HCT116 (cell line): ENCODE results near the gene SLC66A2. TPM values are rescaled to one million over a fixed set of nuclear protein-coding genes. Genes with fewer than 3 reads are reported as not detected.

Experiments used
- ATAC-seq: fragments of 200-7000 bp; cut with Tn5 transposase; 2 replicates; pipeline ENCODE4 v1.9.1; 2020; ENCODE audit warnings: mild to moderate bottlenecking, moderate library complexity
- BruUV-seq: library from RNA; stranded (reverse); fragments of 400-500 nt; replicated peaks from 2 replicates; lab custom pipeline; 2021; lab: Mats Ljungman, UMichigan
- CTCF ChIA-PET: fragments of 300-600 bp; sonication (Branson Sonifier 250); formaldehyde crosslinking; loops from one replicate; lab custom pipeline; 2021; ENCODE audit warnings: antibody characterized with exemption; lab: Charles Lee
- POLR2A ChIA-PET: fragments of 300-600, 350-600 bp; sonication (Branson Sonifier 250); formaldehyde crosslinking; loops from one replicate; lab custom pipeline; 2021; ENCODE audit warnings: antibody characterized with exemption; lab: Charles Lee
- RAD21 ChIA-PET, 2 experiments: fragments of 300-600 bp; sonication (Branson Sonifier 250); formaldehyde crosslinking; loops; one replicate each; lab custom pipeline; 2023; ENCODE audit warnings: low total read pairs in 2 of 2; ENCODE audit not compliant: uncharacterized antibody in 2 of 2, unreplicated experiment in 2 of 2, low non-redundant PET in 1 of 2; lab: Charles Lee
- DNase-seq: peaks from one replicate; pipeline ENCODE4 v3.0.0-alpha.2; 2010; ENCODE audit warnings: low read depth, low spot score
- H2AFZ ChIP-seq: fragments of 200-600 bp; shearing (Covaris generic), sonication (generic); 2 replicates; pipeline ENCODE4 v1.6.1; 2017; ENCODE audit warnings: low read depth, mixed run types, mixed read lengths, antibody characterized with exemption, low read length; ENCODE audit not compliant: poor library complexity, severe bottlenecking
- H3K27ac ChIP-seq: 2 replicates; pipeline ENCODE4 v1.5.1; 2012; ENCODE audit warnings: low read depth, low read length
- H3K27me3 ChIP-seq: fragments of 200-600 bp; sonication (generic); 2 replicates; pipeline ENCODE4 v1.6.1; 2016; ENCODE audit warnings: mixed run types, low read length, mixed read lengths; ENCODE audit not compliant: insufficient read depth
- H3K36me3 ChIP-seq, 2 experiments: fragments of 200-500 bp in 1 of 2; fragments of 200-600 bp in 1 of 2; sonication (Bioruptor generic) in 1 of 2; sonication (generic) in 1 of 2; 2 replicates each; pipeline versions ENCODE4 v1.5.1 to v1.6.1; 2014 to 2016; ENCODE audit warnings: low read length in 2 of 2, inconsistent platforms in 1 of 2, mixed read lengths in 1 of 2, mixed run types in 1 of 2; ENCODE audit not compliant: insufficient read depth in 2 of 2, control insufficient read depth in 1 of 2
- H3K4me1 ChIP-seq, 2 experiments: fragments of 200-600 bp in 1 of 2; sonication (generic) in 1 of 2; 2 replicates each; pipeline versions ENCODE4 v1.5.1 to v1.6.1; 2012 to 2017; ENCODE audit warnings: low read length in 2 of 2, inconsistent platforms in 1 of 2, mild to moderate bottlenecking in 1 of 2, mixed read lengths in 1 of 2, mixed run types in 1 of 2, moderate library complexity in 1 of 2; ENCODE audit not compliant: insufficient read depth in 2 of 2, control insufficient read depth in 1 of 2
- H3K4me2 ChIP-seq: fragments of 200-600 bp; sonication (generic); 2 replicates; pipeline ENCODE4 v1.6.1; 2017; ENCODE audit warnings: mixed run types, low read length, mixed read lengths
- H3K4me3 ChIP-seq, 2 experiments: fragments of 200-600 bp in 1 of 2; sonication (generic) in 1 of 2; replicated peaks in 1 of 2; 2 replicates each; pipeline ENCODE4 v1.5.1; 2011 to 2016; ENCODE audit warnings: low read length in 2 of 2, control low read depth in 1 of 2, low read depth in 1 of 2, mild to moderate bottlenecking in 1 of 2, mixed read lengths in 1 of 2, mixed run types in 1 of 2
- H3K79me2 ChIP-seq: fragments of 200-600 bp; sonication (generic); 2 replicates; pipeline ENCODE4 v1.6.1; 2017; ENCODE audit warnings: mild to moderate bottlenecking, mixed run types, low read length, moderate library complexity, mixed read lengths; ENCODE audit not compliant: insufficient read depth
- H3K9ac ChIP-seq: fragments of 200-600 bp; sonication (generic); 2 replicates; pipeline ENCODE4 v1.6.1; 2016; ENCODE audit warnings: low read length, mixed read lengths
- H3K9me2 ChIP-seq: fragments of 200-600 bp; sonication (generic), shearing (Covaris generic); 2 replicates; pipeline ENCODE4 v1.6.1; 2017; ENCODE audit warnings: mixed run types, mild to moderate bottlenecking, moderate library complexity; ENCODE audit not compliant: insufficient read depth
- H3K9me3 ChIP-seq, 2 experiments: fragments of 200-500 bp in 1 of 2; fragments of 200-600 bp in 1 of 2; sonication (Bioruptor generic) in 1 of 2; sonication (generic) in 1 of 2; 2 replicates each; pipeline ENCODE4 v1.6.1; 2014 to 2017; ENCODE audit warnings: low read length in 2 of 2, mixed read lengths in 2 of 2, inconsistent platforms in 1 of 2, low read depth in 1 of 2, mild to moderate bottlenecking in 1 of 2, mixed run types in 1 of 2, moderate library complexity in 1 of 2; ENCODE audit not compliant: control insufficient read depth in 1 of 2, insufficient read depth in 1 of 2
- H4K20me1 ChIP-seq: fragments of 200-600 bp; sonication (generic), shearing (Covaris generic); 2 replicates; pipeline ENCODE4 v1.6.1; 2017; ENCODE audit warnings: mixed run types, mild to moderate bottlenecking, moderate library complexity; ENCODE audit not compliant: insufficient read depth
- CBX3 ChIP-seq: IDR thresholded peaks from 2 replicates; pipeline ENCODE4 v1.6.1; 2012; ENCODE audit warnings: low read depth
- CEBPB ChIP-seq: IDR thresholded peaks from 2 replicates; pipeline ENCODE4 v1.6.1; 2012; ENCODE audit warnings: low read depth
- EGR1 ChIP-seq: IDR thresholded peaks from 2 replicates; pipeline ENCODE4 v1.6.1; 2012; ENCODE audit warnings: low read depth
- FOSL1 ChIP-seq: IDR thresholded peaks from 2 replicates; pipeline ENCODE4 v1.6.1; 2012; ENCODE audit warnings: low read depth
- POLR2A ChIP-seq: IDR thresholded peaks from 2 replicates; pipeline ENCODE4 v1.7.0; 2011; ENCODE audit warnings: borderline replicate concordance; ENCODE audit not compliant: insufficient read depth, insufficient read length; ENCODE audit errors: extremely low read depth
- RAD21 ChIP-seq: IDR thresholded peaks from 2 replicates; pipeline ENCODE4 v1.6.1; 2012; ENCODE audit warnings: low read depth, mild to moderate bottlenecking
- SP1 ChIP-seq: IDR thresholded peaks from 2 replicates; pipeline ENCODE4 v1.6.1; 2012; ENCODE audit warnings: low read depth
- SRF ChIP-seq: IDR thresholded peaks from 2 replicates; pipeline ENCODE4 v1.6.1; 2012; ENCODE audit warnings: low read depth
- TCF7L2 ChIP-seq: IDR thresholded peaks from 2 replicates; pipeline ENCODE4 v1.7.0; 2011; ENCODE audit warnings: borderline replicate concordance, inconsistent platforms; ENCODE audit not compliant: insufficient read depth, insufficient read length; ENCODE audit errors: extremely low read depth
- ZFX ChIP-seq: fragments of 450-650 bp; IDR thresholded peaks from 2 replicates; pipeline ENCODE4 v1.6.1; 2017
- ZNF274 ChIP-seq: fragments of 200-500 bp; sonication (Bioruptor generic); IDR thresholded peaks from 2 replicates; pipeline ENCODE4 v1.6.1; 2014; ENCODE audit warnings: mild to moderate bottlenecking, low read depth, low read length, inconsistent platforms
- intact Hi-C: fragments of 100-400 bp; cut with micrococcal nuclease; formaldehyde crosslinking; loops from 2 replicates; pipeline ENCODE4 v1.10.0; 2022
- total RNA-seq: library from RNA; stranded (reverse); gene quantifications from one replicate; pipeline ENCODE4 v1.2.1, GENCODE V29; 2021; ENCODE audit not compliant: unreplicated experiment
- TF ChIP-seq, protein P1 (sequence below): IDR thresholded peaks from 2 replicates; pipeline ENCODE4 v1.6.1; 2012
- TF ChIP-seq, protein P2 (sequence below): IDR thresholded peaks from 2 replicates; pipeline ENCODE4 v1.6.1; 2012
- TF ChIP-seq, protein P3 (sequence below): IDR thresholded peaks from 2 replicates; pipeline ENCODE4 v1.6.1; 2012; ENCODE audit warnings: low read depth

The SLC66A2 gene
- total RNA-seq, 1 experiment from 2014 or later = 44.9 TPM

DNA sequence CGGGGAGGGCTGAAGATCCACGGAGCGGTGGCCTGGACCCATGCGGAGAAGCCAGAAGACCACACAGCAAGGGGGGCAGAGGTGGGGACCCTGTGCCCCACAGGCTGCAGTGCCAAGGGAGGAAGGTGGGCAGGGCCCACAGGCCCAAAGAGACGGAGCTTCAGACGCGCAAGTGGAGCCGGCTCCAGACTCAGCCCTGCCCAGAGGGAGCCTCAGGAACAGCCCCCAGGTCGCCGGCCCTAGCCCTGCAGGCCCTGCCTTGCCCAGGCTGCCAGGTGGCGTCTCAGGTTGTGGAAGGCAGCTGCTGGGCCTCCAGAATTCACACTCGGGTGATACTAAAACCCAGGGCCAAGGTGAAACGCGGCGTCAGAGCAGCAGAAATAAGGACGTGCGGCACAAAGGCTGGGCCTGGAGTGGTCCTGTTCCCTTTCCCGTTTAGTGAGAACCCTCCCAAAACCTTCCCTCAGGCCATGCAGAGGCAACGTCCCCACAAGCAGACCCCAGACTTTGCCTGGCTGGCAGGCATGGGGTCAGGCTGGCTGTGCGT lies 36.8 kb downstream of the SLC66A2 start:
- Histone ChIP-seq H4K20me1 (no peaks in the 10 kb centered on the region), H3K36me3 (peaks cover 0 to 13% of the 10 kb centered on the region in 2 experiments; a peak in 1 of 4 replicates), H3K9me2 (no peaks in the 10 kb centered on the region), H3K4me1 (no peaks in the 10 kb centered on the region), H3K27me3 (no peaks in the 10 kb centered on the region), H3K79me2 (peaks cover 38% of the 10 kb centered on the region; the same call in 1 of the 2 replicates), H3K4me3 (no peak overlapping the region), H2AFZ (no peak overlapping the region), H3K9me3 (no peaks in the 10 kb centered on the region), H3K9ac (no peak overlapping the region), H3K4me2 (no peak overlapping the region), H3K27ac (no peak overlapping the region)
- TF ChIP-seq FOSL1 (no peak), POLR2A (no peak), ZNF274 (no peak), EGR1 (no peak), ZFX (no peak), RAD21 (no peak), TCF7L2 (no peak), SP1 (no peak), CBX3 (no peak), SRF (no peak), CEBPB (no peak)
- TF ChIP-seq, protein P1, sequence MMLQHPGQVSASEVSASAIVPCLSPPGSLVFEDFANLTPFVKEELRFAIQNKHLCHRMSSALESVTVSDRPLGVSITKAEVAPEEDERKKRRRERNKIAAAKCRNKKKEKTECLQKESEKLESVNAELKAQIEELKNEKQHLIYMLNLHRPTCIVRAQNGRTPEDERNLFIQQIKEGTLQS = no peak
- TF ChIP-seq, protein P2, sequence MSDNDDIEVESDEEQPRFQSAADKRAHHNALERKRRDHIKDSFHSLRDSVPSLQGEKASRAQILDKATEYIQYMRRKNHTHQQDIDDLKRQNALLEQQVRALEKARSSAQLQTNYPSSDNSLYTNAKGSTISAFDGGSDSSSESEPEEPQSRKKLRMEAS = no peak
- TF ChIP-seq, protein P3, sequence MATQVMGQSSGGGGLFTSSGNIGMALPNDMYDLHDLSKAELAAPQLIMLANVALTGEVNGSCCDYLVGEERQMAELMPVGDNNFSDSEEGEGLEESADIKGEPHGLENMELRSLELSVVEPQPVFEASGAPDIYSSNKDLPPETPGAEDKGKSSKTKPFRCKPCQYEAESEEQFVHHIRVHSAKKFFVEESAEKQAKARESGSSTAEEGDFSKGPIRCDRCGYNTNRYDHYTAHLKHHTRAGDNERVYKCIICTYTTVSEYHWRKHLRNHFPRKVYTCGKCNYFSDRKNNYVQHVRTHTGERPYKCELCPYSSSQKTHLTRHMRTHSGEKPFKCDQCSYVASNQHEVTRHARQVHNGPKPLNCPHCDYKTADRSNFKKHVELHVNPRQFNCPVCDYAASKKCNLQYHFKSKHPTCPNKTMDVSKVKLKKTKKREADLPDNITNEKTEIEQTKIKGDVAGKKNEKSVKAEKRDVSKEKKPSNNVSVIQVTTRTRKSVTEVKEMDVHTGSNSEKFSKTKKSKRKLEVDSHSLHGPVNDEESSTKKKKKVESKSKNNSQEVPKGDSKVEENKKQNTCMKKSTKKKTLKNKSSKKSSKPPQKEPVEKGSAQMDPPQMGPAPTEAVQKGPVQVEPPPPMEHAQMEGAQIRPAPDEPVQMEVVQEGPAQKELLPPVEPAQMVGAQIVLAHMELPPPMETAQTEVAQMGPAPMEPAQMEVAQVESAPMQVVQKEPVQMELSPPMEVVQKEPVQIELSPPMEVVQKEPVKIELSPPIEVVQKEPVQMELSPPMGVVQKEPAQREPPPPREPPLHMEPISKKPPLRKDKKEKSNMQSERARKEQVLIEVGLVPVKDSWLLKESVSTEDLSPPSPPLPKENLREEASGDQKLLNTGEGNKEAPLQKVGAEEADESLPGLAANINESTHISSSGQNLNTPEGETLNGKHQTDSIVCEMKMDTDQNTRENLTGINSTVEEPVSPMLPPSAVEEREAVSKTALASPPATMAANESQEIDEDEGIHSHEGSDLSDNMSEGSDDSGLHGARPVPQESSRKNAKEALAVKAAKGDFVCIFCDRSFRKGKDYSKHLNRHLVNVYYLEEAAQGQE = no peak
- CTCF ChIA-PET = no interaction called here
- RAD21 ChIA-PET = no interaction called here
- intact Hi-C loops = no loop called here
- DNase-seq = no peak
- no TSS peak for BruUV-seq
- POLR2A ChIA-PET = no interaction called here
- ATAC-seq = no peak
